Stomach (tissue), 9 donors: Measurements from ENCODE around the gene TAF6. TPM values are rescaled to one million over a fixed set of nuclear protein-coding genes. Genes with fewer than 3 reads are reported as not detected.

Experiments used
- DNase-seq, 2 donors: peaks; one replicate each; pipeline versions ENCODE4 v3.0.0 to v3.0.0-alpha.2; 2013 to 2019
- H3K27ac ChIP-seq, 5 donors: fragments of 200-600 bp in 4 of 5; sonication (generic) in 4 of 5; one replicate each; pipeline ENCODE4 v1.5.1; 2013 to 2019; ENCODE audit warnings: mild to moderate bottlenecking in 1 of 5, moderate library complexity in 1 of 5
- H3K27me3 ChIP-seq, 3 donors: fragments of 200-600 bp; sonication (generic); one replicate each; pipeline ENCODE4 v1.5.1; 2017 to 2019; ENCODE audit warnings: mixed run types in 1 of 3
- H3K36me3 ChIP-seq, 4 donors: fragments of 200-600 bp; sonication (generic); 1 replicate in 3 of 4; 2 replicates in 1 of 4; pipeline ENCODE4 v1.5.1; 2016 to 2019
- H3K4me1 ChIP-seq, 4 donors: fragments of 200-600 bp; sonication (generic); one replicate each; pipeline ENCODE4 v1.5.1; 2016 to 2019
- H3K4me3 ChIP-seq, 4 donors: fragments of 200-600 bp; sonication (generic) in 3 of 4; one replicate each; pipeline ENCODE4 v1.5.1; 2016 to 2019; ENCODE audit warnings: mild to moderate bottlenecking in 1 of 4
- H3K9me3 ChIP-seq, 4 donors: fragments of 200-600 bp; sonication (generic); one replicate each; pipeline ENCODE4 v1.5.1; 2016 to 2019
- CTCF ChIP-seq, 7 experiments: fragments of 450-650 bp in 4 of 7; fragments of 200-600 bp in 3 of 7; sonication (generic) in 3 of 7; IDR thresholded peaks; one replicate each; pipeline ENCODE4 v1.5.1; 2016 to 2019; ENCODE audit warnings: antibody characterized with exemption in 7 of 7, control low read depth in 2 of 7, mild to moderate bottlenecking in 1 of 7
- EP300 ChIP-seq: sonication (generic); formaldehyde crosslinking; IDR thresholded peaks from one replicate; pipeline ENCODE4 v1.6.1; 2017; ENCODE audit warnings: antibody characterized with exemption
- POLR2A ChIP-seq, 4 donors: fragments of 450-650 bp; IDR thresholded peaks; one replicate each; pipeline ENCODE4 v1.6.1; 2016; ENCODE audit warnings: antibody characterized with exemption in 4 of 4, control low read depth in 2 of 4, mild to moderate bottlenecking in 1 of 4, moderate library complexity in 1 of 4
- POLR2AphosphoS5 ChIP-seq, 3 donors: sonication (generic); formaldehyde crosslinking; IDR thresholded peaks; one replicate each; pipeline ENCODE4 v1.6.1; 2016; ENCODE audit warnings: antibody characterized with exemption in 3 of 3
- WGBS, 5 donors: extraction: QIAGEN DNeasy Blood & Tissue Kit in 3 of 5; methylation state at CpG; one replicate each; pipeline versions ENCODE4 v1.1.5 to v1.1.7; 2013 to 2018; 5-methylcytosine and 5-hydroxymethylcytosine counted together
- intact Hi-C: fragments of 100-400 bp; cut with DNase I; formaldehyde crosslinking; loops from one replicate; pipeline ENCODE4 v1.15.1; 2023; ENCODE audit warnings: low total_unique reads
- polyA plus RNA-seq, 3 donors: library from polyadenylated mRNA; stranded (reverse); fragments of 200-250 nt; gene quantifications; one replicate each; pipeline ENCODE4 v1.2.3, GENCODE V29; 2013
- total RNA-seq, 5 donors: library from RNA; depleted of rRNA; stranded (reverse); fragments of >200 nt; gene quantifications; one replicate each; pipeline versions ENCODE4 v1.1.0 to v1.2.3, GENCODE V29; 2014 to 2016
- donor health status: healthy with polysubstance abuse.
- donor health status: Bipolar disorder and iron deficiency.
- donor health status: healthy.

Gene TAF6
- total and polyA plus RNA-seq, 8 donors: 15.4 to 106 (median 28.4) TPM

- intact Hi-C loops: no loop called here
- peaks cover 62 to 96% (median 95%) of the 10 kb centered on the region in 4 donors for H3K36me3 ChIP-seq
- TF ChIP-seq POLR2A (IDR thresholded peaks at IDR 0.05): no peak
- no peak overlapping the region for H3K4me3 ChIP-seq
- no peak for DNase-seq
- 96 to 99% (median 98%) methylated on average over 11 of the region's 11 CpGs for WGBS, 5 donors
- H3K27ac ChIP-seq: no peak overlapping the region
- H3K27me3 ChIP-seq: no peaks in the 10 kb centered on the region
- H3K4me1 ChIP-seq: peaks cover under 1 to 6% (median 2%) of the 10 kb centered on the region in 4 donors
- H3K9me3 ChIP-seq: peaks cover 14 to 37% (median 32%) of the 10 kb centered on the region in 4 donors
Measured at GRCh38 chr7:100071018-100071723, 48.0 kb downstream of the TAF6 start.

- Histone ChIP-seq H3K9me3 (peaks cover 14 to 37% (median 32%) of the 10 kb centered on the region in 4 donors), H3K4me3 (no peak overlapping the region), H3K4me1 (peaks cover 11 to 17% (median 13%) of the 10 kb centered on the region in 4 donors), H3K36me3 (peaks cover 53 to 94% (median 88%) of the 10 kb centered on the region in 4 donors), H3K27ac (no peak overlapping the region), H3K27me3 (no peaks in the 10 kb centered on the region)
- intact Hi-C loops: no loop called here
- TF ChIP-seq POLR2AphosphoS5 (IDR thresholded peaks at IDR 0.05) (no peak), POLR2A (IDR thresholded peaks at IDR 0.05) (no peak), EP300 (no peak), CTCF (IDR thresholded peaks at IDR 0.05) (no peak)
- 91 to 99% (median 97%) methylated on average over 5 of the region's 5 CpGs for WGBS, 5 donors
- DNase-seq: no peak
Measured at GRCh38 chr7:100069991-100070390, 49.2 kb downstream of the TAF6 start.

- intact Hi-C loops: no loop called here
- TF ChIP-seq POLR2A (IDR thresholded peaks at IDR 0.05) (no peak), POLR2AphosphoS5 (IDR thresholded peaks at IDR 0.05) (no peak)
- H3K4me3 ChIP-seq: no peak overlapping the region
- H3K36me3 ChIP-seq: peaks cover 43 to 94% (median 88%) of the 10 kb centered on the region in 4 donors
- peaks cover 11 to 20% (median 13%) of the 10 kb centered on the region in 4 donors for H3K4me1 ChIP-seq
- 87 to 92% (median 89%) methylated on average over 7 of the region's 7 CpGs for WGBS, 5 donors
- H3K27ac ChIP-seq: no peak overlapping the region
- peaks cover 10 to 23% (median 20%) of the 10 kb centered on the region in 4 donors for H3K9me3 ChIP-seq
- DNase-seq: no peak
- no peaks in the 10 kb centered on the region for H3K27me3 ChIP-seq
Measured at GRCh38 chr7:100066953-100067352, 52.2 kb downstream of the TAF6 start.

GRCh38 chr7:100065452-100066186, 53.5 kb downstream of the TAF6 start:
- intact Hi-C loops: no loop called here
- peaks cover 11 to 20% (median 13%) of the 10 kb centered on the region in 4 donors for H3K4me1 ChIP-seq
- peaks cover 0 to 10% (median 7%) of the 10 kb centered on the region in 4 donors for H3K9me3 ChIP-seq
- peak overlapping the region in 4 of 5 donors; percentile 46 to 74 (median 52) for H3K27ac ChIP-seq
- H3K4me3 ChIP-seq: no peak overlapping the region
- TF ChIP-seq POLR2AphosphoS5 (IDR thresholded peaks at IDR 0.05): peak; percentile 41 to 72 (median 69)
- TF ChIP-seq CTCF (IDR thresholded peaks at IDR 0.05): no peak
- peak in 1 of 2 donors; percentile 78 for DNase-seq
- H3K27me3 ChIP-seq: no peaks in the 10 kb centered on the region
- peaks cover 33 to 94% (median 88%) of the 10 kb centered on the region in 4 donors for H3K36me3 ChIP-seq
- 35 to 54% (median 43%) methylated on average over 8 of the region's 8 CpGs for WGBS, 5 donors

- no peak overlapping the region for H3K27ac ChIP-seq
- no peak for DNase-seq
- no peaks in the 10 kb centered on the region for H3K27me3 ChIP-seq
- intact Hi-C loops: no loop called here
- peaks cover 11 to 20% (median 13%) of the 10 kb centered on the region in 4 donors for H3K4me1 ChIP-seq
- H3K9me3 ChIP-seq: no peaks in the 10 kb centered on the region
- peaks cover 37 to 94% (median 88%) of the 10 kb centered on the region in 4 donors for H3K36me3 ChIP-seq
- no peak overlapping the region for H3K4me3 ChIP-seq
- 83 to 94% (median 90%) methylated on average over 8 to 9 of the region's 9 CpGs for WGBS, 5 donors
- TF ChIP-seq POLR2A (IDR thresholded peaks at IDR 0.05): no peak
- TF ChIP-seq CTCF (IDR thresholded peaks at IDR 0.05): no peak
- no peak for TF ChIP-seq EP300
- no peak for TF ChIP-seq POLR2AphosphoS5 (IDR thresholded peaks at IDR 0.05)
Measured at GRCh38 chr7:100064162-100064561, 55.0 kb downstream of the TAF6 start.
